ENCODE data around the gene PALMD.

PALMD gene

GRCh38 chr1:99670583-99670982 is 24.7 kb downstream of the PALMD start:
- Histone ChIP-seq H3K9me3 (ENCODE audit: insufficient read depth, low read depth, low read length) (no peaks in the 10 kb centered on the region), H2AFZ (ENCODE audit: low read length) (no peak overlapping the region), H3K4me3 (ENCODE audit: low read length, poor library complexity, severe bottlenecking) (no peak overlapping the region), H3K9me2 (replicated peaks; ENCODE audit: low read depth, low read length) (0 out of 2 replicates have a peak, but pooled peaks cover 5% of the 10 kb centered on the region), H3K36me3 (ENCODE audit: insufficient read depth, low read length) (no peaks in the 10 kb centered on the region), H3K4me1 (ENCODE audit: insufficient read depth, low read length, poor library complexity, severe bottlenecking) (no peaks in the 10 kb centered on the region), H3K4me2 (ENCODE audit: low read depth, low read length, poor library complexity, severe bottlenecking) (no peak overlapping the region), H3K9ac (ENCODE audit: low read depth, low read length, poor library complexity, severe bottlenecking) (no peak overlapping the region), H3K79me2 (ENCODE audit: insufficient read depth, low read length) (no peaks in the 10 kb centered on the region), H3K27me3 (ENCODE audit: insufficient read depth, low read length, poor library complexity, severe bottlenecking) (no peaks in the 10 kb centered on the region), H3F3A (ENCODE audit: low read depth) (no peaks in the 10 kb centered on the region), H4K20me1 (ENCODE audit: insufficient read depth, low read length, poor library complexity, severe bottlenecking) (no peaks in the 10 kb centered on the region)
- no peak for TF ChIP-seq CTCF (conservative IDR thresholded peaks at IDR 0.05; ENCODE audit: low read length)
- TF ChIP-seq EZH2phosphoT487 (IDR thresholded peaks at IDR 0.05; ENCODE audit: borderline replicate concordance): no peak

DNA sequence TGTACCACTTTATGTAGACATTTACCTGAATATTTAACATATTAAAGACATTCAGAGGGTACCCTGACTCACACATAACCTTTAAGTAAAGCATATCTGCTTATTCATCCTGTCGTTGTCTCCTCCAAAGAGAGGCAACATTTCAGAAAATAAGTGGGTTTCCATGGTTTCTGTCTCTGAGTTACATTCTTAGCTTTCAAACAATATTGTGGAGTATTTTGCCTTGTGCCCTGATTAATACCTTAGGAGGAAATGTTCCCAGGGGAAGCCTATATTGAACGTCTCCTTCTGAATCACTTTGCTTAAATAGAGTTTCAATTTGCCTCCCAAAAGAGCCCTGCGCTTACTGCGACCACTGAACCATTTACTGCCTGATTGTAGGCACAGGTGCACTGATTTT is 26.1 kb downstream of the PALMD start:
- Histone ChIP-seq H3K27me3 (ENCODE audit: insufficient read depth, low read length, poor library complexity, severe bottlenecking) (no peaks in the 10 kb centered on the region), H3K4me2 (ENCODE audit: low read depth, low read length, poor library complexity, severe bottlenecking) (no peak overlapping the region), H3K4me3 (ENCODE audit: low read length, poor library complexity, severe bottlenecking) (no peak overlapping the region), H3F3A (ENCODE audit: low read depth) (no peaks in the 10 kb centered on the region), H3K9me3 (ENCODE audit: insufficient read depth, low read depth, low read length) (no peaks in the 10 kb centered on the region), H3K79me2 (ENCODE audit: insufficient read depth, low read length) (no peaks in the 10 kb centered on the region), H3K36me3 (ENCODE audit: insufficient read depth, low read length) (no peaks in the 10 kb centered on the region), H3K9ac (ENCODE audit: low read depth, low read length, poor library complexity, severe bottlenecking) (no peak overlapping the region), H4K20me1 (ENCODE audit: insufficient read depth, low read length, poor library complexity, severe bottlenecking) (no peaks in the 10 kb centered on the region), H2AFZ (ENCODE audit: low read length) (no peak overlapping the region), H3K4me1 (ENCODE audit: insufficient read depth, low read length, poor library complexity, severe bottlenecking) (no peaks in the 10 kb centered on the region), H3K9me2 (replicated peaks; ENCODE audit: low read depth, low read length) (0 out of 2 replicates have a peak, but pooled peaks cover 5% of the 10 kb centered on the region)
- TF ChIP-seq CTCF (conservative IDR thresholded peaks at IDR 0.05; ENCODE audit: low read length) (no peak), EZH2phosphoT487 (IDR thresholded peaks at IDR 0.05; ENCODE audit: borderline replicate concordance) (no peak)

- Histone ChIP-seq H3K9me2 (replicated peaks; ENCODE audit: low read depth, low read length) (0 out of 2 replicates have a peak, but pooled peaks cover 5% of the 10 kb centered on the region), H3K4me1 (ENCODE audit: insufficient read depth, low read length, poor library complexity, severe bottlenecking) (no peaks in the 10 kb centered on the region), H3K4me2 (ENCODE audit: low read depth, low read length, poor library complexity, severe bottlenecking) (no peak overlapping the region), H3K9me3 (ENCODE audit: insufficient read depth, low read depth, low read length) (no peaks in the 10 kb centered on the region), H3K27me3 (ENCODE audit: insufficient read depth, low read length, poor library complexity, severe bottlenecking) (no peaks in the 10 kb centered on the region), H3F3A (ENCODE audit: low read depth) (no peaks in the 10 kb centered on the region), H2AFZ (ENCODE audit: low read length) (no peak overlapping the region), H3K4me3 (ENCODE audit: low read length, poor library complexity, severe bottlenecking) (no peak overlapping the region), H3K9ac (ENCODE audit: low read depth, low read length, poor library complexity, severe bottlenecking) (no peak overlapping the region), H4K20me1 (ENCODE audit: insufficient read depth, low read length, poor library complexity, severe bottlenecking) (no peaks in the 10 kb centered on the region), H3K79me2 (ENCODE audit: insufficient read depth, low read length) (no peaks in the 10 kb centered on the region), H3K36me3 (ENCODE audit: insufficient read depth, low read length) (no peaks in the 10 kb centered on the region)
- TF ChIP-seq CTCF (conservative IDR thresholded peaks at IDR 0.05; ENCODE audit: low read length): no peak
- TF ChIP-seq EZH2phosphoT487 (IDR thresholded peaks at IDR 0.05; ENCODE audit: borderline replicate concordance): no peak
These were observed 26.8 kb downstream of the PALMD start for GRCh38 chr1:99672530-99673213.
